ENCODE measurements around the gene CUX1.
A peak's percentile ranks its signal among the peaks of the same experiment; 100 is the strongest.
"Not testable (repeated sequence)": the region's sequence is repeated elsewhere in the genome, so short reads cannot be mapped to it uniquely, and the experiment has no call there.

The CUX1 gene

DNA sequence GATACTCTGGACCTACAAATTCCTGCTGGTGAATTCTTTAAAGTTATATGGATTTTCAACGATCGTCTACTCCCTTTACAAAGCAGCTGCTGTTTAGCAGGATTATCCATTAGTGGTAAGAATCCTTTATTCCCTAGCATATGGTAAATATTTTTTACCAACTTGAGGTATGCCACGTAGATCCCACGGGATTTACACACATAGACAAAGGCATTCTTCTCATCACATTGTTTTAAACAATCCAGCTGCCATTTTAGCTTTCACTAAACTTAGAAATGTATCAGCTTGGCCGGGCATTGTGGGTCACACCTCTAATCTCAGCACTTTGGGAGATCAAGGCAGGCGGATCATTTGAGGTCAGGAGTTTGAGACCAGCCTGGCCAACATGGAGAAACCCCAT, 321.2 kb downstream of the CUX1 start:
- no peak for TF ChIP-seq CTCF (conservative IDR thresholded peaks at IDR 0.05; ENCODE audit: low read length)
- DNase-seq (ENCODE audit: low read depth) = peak; percentile 17
- no peak overlapping the region for H3K4me3 ChIP-seq (ENCODE audit: low read length)

DNA sequence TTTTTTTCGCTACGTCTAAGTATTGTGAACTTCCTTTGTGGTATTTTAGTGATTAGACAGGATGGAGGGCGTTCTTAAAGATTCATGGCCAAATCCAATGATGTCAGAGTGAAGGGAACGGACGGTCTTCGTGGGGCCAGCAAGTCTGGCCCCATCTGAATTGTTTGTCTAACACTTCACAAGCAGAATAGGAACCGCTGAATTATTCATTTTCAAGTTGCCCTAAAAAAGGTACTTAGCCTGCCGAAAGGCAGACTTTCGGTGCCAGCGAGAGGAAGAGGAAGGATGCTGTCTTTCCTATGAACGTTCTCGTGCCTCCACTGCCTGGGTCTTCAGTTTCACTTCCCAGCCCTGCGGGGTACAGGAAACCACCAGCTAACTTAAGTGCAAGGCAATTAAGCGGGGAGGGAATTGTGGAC, 323.5 kb downstream of the CUX1 start:
- TF ChIP-seq CTCF (conservative IDR thresholded peaks at IDR 0.05; ENCODE audit: low read length) = no peak
- DNase-seq (ENCODE audit: low read depth) = no peak
- H3K4me3 ChIP-seq (ENCODE audit: low read length) = no peak overlapping the region

- not testable (repeated sequence) for DNase-seq (ENCODE audit: low read depth); H3K4me3 ChIP-seq (ENCODE audit: low read length)
These were observed 325.0 kb downstream of the CUX1 start for GRCh38 chr7:102142433-102142832.

DNA sequence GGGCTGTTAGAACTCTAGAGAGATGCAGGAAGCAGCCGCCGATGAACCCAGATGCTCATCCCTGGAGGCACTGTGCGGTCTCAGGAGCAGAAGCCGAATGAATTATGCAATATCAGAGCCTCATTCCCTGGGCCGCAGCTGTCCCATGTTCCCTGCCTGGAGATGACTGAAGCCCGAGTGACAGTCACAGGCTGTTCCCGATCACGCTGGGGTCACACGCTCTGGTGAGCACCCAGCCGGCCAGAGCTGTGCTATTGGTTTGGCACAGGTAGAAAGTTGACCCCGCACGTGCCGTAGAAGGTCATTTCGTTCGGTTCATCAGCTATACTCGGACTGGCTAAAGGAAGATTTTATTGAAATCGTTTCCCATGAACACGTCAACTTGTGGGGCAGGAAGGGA, 328.7 kb downstream of the CUX1 start:
- no peak for DNase-seq (ENCODE audit: low read depth)
- TF ChIP-seq CTCF (conservative IDR thresholded peaks at IDR 0.05; ENCODE audit: low read length) = no peak
- H3K4me3 ChIP-seq (ENCODE audit: low read length) = no peak overlapping the region

- DNase-seq (ENCODE audit: low read depth) = no peak
- no peak for TF ChIP-seq CTCF (conservative IDR thresholded peaks at IDR 0.05; ENCODE audit: low read length)
These were observed 329.6 kb downstream of the CUX1 start for GRCh38 chr7:102147008-102147407.

GRCh38 chr7:102148799-102149198, 331.4 kb downstream of the CUX1 start:
- TF ChIP-seq CTCF (conservative IDR thresholded peaks at IDR 0.05; ENCODE audit: low read length) = no peak
- no peak for DNase-seq (ENCODE audit: low read depth)
- no peak overlapping the region for H3K4me3 ChIP-seq (ENCODE audit: low read length)

More at GRCh38 chr7:102147008-102147407, 329.6 kb downstream of the CUX1 start:
- H3K4me3 ChIP-seq (ENCODE audit: low read length) = no peak overlapping the region

GRCh38 chr7:102149416-102149815, 332.0 kb downstream of the CUX1 start:
- no peak for DNase-seq (ENCODE audit: low read depth)
- TF ChIP-seq CTCF (conservative IDR thresholded peaks at IDR 0.05; ENCODE audit: low read length) = no peak
- no peak overlapping the region for H3K4me3 ChIP-seq (ENCODE audit: low read length)

DNA sequence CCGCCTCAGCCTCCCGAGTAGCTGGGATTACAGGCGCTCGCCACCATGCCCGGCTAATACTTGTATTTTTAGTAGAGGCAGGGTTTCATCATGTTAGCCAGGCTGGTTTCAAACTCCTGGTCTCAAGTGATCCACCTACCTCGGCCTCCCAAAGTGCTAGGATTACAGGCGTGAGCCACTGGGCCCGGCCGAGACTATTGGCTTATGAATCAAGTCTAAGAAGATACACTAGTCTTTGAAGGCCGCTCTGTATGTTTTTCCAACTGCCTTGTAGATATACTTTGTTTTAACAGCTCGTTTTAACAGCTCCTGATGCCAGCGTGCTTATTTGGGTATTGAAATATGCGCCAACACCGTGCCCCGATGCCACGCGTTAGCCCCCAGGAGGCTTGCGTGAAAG, 332.8 kb downstream of the CUX1 start:
- no peak overlapping the region for H3K4me3 ChIP-seq (ENCODE audit: low read length)
- DNase-seq (ENCODE audit: low read depth) = no peak

More for the DNA sequence above, 332.8 kb downstream of the CUX1 start:
- TF ChIP-seq CTCF (conservative IDR thresholded peaks at IDR 0.05; ENCODE audit: low read length) = no peak

All from AG10803 (cell line).